Measurements from ENCODE around the gene ENO1. TPM values are rescaled to one million over a fixed set of nuclear protein-coding genes. Genes with fewer than 3 reads are reported as not detected.

Gene ENO1
- total and polyA plus RNA-seq, 9 of the 15 experiments (the other 6 are each of a cell fraction or from before 2014, with no cell fraction given) = 2,249 to 7,472 (median 2,868) TPM

DNA sequence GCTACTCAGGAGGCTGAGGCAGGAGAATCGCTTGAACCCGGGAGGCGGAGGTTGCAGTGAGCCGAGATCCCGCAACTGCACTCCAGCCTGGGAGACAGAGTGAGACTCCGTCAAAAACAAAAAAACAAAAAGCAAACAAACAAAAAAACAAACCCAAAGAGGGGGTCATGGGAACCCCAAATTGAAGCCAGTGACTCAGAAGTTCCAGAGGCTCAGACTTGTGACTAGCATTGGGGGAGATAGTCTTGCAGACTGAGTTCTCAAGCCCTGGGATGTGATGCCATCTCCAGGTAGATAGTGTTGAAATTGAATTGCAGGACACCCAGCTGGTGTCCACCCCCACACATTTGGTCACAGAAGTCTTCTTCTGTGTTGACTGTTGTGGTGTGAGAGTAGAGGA, 24.9 kb upstream of the ENO1 start (continued):
- TF ChIP-seq, protein P1, sequence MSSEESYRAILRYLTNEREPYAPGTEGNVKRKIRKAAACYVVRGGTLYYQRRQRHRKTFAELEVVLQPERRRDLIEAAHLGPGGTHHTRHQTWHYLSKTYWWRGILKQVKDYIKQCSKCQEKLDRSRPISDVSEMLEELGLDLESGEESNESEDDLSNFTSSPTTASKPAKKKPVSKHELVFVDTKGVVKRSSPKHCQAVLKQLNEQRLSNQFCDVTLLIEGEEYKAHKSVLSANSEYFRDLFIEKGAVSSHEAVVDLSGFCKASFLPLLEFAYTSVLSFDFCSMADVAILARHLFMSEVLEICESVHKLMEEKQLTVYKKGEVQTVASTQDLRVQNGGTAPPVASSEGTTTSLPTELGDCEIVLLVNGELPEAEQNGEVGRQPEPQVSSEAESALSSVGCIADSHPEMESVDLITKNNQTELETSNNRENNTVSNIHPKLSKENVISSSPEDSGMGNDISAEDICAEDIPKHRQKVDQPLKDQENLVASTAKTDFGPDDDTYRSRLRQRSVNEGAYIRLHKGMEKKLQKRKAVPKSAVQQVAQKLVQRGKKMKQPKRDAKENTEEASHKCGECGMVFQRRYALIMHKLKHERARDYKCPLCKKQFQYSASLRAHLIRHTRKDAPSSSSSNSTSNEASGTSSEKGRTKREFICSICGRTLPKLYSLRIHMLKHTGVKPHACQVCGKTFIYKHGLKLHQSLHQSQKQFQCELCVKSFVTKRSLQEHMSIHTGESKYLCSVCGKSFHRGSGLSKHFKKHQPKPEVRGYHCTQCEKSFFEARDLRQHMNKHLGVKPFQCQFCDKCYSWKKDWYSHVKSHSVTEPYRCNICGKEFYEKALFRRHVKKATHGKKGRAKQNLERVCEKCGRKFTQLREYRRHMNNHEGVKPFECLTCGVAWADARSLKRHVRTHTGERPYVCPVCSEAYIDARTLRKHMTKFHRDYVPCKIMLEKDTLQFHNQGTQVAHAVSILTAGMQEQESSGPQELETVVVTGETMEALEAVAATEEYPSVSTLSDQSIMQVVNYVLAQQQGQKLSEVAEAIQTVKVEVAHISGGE (CRISPR knock-in tag; IDR thresholded peaks at IDR 0.05) = no peak
- TF ChIP-seq CAMTA2 (CRISPR knock-in tag; conservative IDR thresholded peaks at IDR 0.05) (no peak), ZNF766 (CRISPR knock-in tag; conservative IDR thresholded peaks at IDR 0.05) (no peak), ZBED1 (IDR thresholded peaks at IDR 0.05) (no peak), FOXK2 (conservative IDR thresholded peaks at IDR 0.05 in 1 of 2, IDR thresholded peaks at IDR 0.05 in 1 of 2; ENCODE audit: low read depth in 2 of 2) (no peak; a peak in 1 of 4 replicates), ZNF212 (CRISPR knock-in tag; IDR thresholded peaks at IDR 0.05) (no peak), NEUROD1 (IDR thresholded peaks at IDR 0.05; ENCODE audit: borderline replicate concordance, low read depth, low read length, partially characterized antibody) (peak; percentile 19), KAT7 (CRISPR knock-in tag; IDR thresholded peaks at IDR 0.05; ENCODE audit: borderline replicate concordance) (no peak), PTRF (tag; IDR thresholded peaks at IDR 0.05) (no peak), CBX2 (IDR thresholded peaks at IDR 0.05; ENCODE audit: insufficient read depth, low read length, poor library complexity, severe bottlenecking) (no peak)
- TF ChIP-seq, protein P2, sequence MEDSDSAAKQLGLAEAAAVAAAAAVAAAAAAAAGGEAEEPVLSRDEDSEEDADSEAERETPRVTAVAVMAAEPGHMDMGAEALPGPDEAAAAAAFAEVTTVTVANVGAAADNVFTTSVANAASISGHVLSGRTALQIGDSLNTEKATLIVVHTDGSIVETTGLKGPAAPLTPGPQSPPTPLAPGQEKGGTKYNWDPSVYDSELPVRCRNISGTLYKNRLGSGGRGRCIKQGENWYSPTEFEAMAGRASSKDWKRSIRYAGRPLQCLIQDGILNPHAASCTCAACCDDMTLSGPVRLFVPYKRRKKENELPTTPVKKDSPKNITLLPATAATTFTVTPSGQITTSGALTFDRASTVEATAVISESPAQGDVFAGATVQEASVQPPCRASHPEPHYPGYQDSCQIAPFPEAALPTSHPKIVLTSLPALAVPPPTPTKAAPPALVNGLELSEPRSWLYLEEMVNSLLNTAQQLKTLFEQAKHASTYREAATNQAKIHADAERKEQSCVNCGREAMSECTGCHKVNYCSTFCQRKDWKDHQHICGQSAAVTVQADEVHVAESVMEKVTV (CRISPR knock-in tag; IDR thresholded peaks at IDR 0.05) = no peak
- TF ChIP-seq, protein P3, sequence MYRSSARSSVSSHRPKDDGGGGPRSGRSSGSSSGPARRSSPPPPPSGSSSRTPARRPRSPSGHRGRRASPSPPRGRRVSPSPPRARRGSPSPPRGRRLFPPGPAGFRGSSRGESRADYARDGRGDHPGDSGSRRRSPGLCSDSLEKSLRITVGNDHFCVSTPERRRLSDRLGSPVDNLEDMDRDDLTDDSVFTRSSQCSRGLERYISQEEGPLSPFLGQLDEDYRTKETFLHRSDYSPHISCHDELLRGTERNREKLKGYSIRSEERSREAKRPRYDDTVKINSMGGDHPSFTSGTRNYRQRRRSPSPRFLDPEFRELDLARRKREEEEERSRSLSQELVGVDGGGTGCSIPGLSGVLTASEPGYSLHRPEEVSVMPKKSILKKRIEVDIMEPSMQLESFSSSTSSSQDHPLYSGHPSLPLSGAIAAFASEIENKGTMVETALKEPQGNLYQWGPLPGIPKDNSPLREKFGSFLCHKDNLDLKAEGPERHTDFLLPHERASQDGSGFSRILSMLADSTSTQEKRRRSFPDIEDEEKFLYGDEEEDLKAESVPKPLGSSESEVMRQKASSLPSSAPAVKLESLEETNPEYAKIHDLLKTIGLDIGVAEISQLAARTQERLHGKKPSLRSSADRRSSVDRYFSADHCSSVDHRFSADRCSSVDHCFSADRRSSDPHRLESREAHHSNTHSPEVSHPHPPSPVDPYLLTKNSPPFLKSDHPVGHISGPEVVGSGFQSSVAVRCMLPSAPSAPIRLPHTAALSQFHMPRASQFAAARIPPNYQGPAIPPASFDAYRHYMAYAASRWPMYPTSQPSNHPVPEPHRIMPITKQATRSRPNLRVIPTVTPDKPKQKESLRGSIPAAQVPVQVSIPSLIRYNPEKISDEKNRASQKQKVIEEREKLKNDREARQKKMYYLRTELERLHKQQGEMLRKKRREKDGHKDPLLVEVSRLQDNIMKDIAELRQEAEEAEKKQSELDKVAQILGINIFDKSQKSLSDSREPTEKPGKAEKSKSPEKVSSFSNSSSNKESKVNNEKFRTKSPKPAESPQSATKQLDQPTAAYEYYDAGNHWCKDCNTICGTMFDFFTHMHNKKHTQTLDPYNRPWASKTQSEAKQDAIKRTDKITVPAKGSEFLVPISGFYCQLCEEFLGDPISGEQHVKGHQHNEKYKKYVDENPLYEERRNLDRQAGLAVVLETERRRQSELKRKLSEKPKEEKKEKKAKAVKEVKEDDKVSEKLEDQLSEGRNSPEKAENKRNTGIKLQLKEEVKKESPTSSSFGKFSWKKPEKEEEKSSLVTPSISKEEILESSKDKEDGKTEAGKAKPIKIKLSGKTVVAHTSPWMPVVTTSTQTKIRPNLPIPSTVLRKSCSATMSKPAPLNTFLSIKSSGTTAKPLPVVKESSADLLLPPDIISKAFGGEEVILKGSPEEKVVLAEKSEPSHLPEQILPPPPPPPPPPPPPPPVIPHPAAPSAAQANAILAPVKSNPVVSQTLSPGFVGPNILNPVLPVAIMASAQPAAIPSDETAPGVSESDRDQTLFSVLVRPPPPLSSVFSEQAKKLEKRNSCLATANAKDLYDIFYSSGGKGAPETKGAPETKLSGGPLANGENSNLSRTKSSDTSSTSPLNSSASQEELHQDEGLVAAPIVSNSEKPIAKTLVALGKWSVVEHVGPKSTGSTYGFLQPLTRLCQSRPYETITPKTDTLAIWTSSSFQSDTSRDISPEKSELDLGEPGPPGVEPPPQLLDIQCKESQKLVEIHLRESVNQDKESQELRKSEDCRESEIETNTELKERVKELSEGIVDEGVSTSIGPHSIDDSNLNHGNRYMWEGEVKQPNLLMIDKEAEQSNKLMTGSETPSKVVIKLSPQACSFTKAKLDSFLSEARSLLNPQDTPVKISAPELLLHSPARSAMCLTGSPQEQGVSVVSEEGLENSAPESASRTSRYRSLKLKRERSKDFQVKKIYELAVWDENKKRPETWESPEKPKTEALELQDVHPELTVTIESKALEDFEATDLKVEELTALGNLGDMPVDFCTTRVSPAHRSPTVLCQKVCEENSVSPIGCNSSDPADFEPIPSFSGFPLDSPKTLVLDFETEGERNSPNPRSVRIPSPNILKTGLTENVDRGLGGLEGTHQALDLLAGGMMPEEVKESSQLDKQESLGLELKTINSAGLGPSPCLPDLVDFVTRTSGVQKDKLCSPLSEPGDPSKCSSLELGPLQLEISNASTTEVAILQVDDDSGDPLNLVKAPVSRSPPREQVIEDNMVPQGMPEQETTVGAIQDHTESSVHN (IDR thresholded peaks at IDR 0.05; ENCODE audit: borderline replicate concordance in 1 of 2, low read depth in 1 of 2) = no peak
